DND-41 (cell line): ENCODE data around the gene ABHD16B.

Experiments used
- EZH2 ChIP-seq: IDR thresholded peaks from 3 replicates; pipeline ENCODE4 v1.6.1; 2012; ENCODE audit warnings: borderline replicate concordance, low read depth, mild to moderate bottlenecking, moderate library complexity, low read length, inconsistent platforms; ENCODE audit not compliant: severe bottlenecking
- TF ChIP-seq, protein P1 (sequence below): IDR thresholded peaks from 2 replicates; pipeline ENCODE4 v1.5.1; 2012; ENCODE audit warnings: borderline replicate concordance, low read length, moderate library complexity, mild to moderate bottlenecking; ENCODE audit not compliant: poor library complexity, severe bottlenecking; ENCODE audit errors: extremely low read depth

DNA sequence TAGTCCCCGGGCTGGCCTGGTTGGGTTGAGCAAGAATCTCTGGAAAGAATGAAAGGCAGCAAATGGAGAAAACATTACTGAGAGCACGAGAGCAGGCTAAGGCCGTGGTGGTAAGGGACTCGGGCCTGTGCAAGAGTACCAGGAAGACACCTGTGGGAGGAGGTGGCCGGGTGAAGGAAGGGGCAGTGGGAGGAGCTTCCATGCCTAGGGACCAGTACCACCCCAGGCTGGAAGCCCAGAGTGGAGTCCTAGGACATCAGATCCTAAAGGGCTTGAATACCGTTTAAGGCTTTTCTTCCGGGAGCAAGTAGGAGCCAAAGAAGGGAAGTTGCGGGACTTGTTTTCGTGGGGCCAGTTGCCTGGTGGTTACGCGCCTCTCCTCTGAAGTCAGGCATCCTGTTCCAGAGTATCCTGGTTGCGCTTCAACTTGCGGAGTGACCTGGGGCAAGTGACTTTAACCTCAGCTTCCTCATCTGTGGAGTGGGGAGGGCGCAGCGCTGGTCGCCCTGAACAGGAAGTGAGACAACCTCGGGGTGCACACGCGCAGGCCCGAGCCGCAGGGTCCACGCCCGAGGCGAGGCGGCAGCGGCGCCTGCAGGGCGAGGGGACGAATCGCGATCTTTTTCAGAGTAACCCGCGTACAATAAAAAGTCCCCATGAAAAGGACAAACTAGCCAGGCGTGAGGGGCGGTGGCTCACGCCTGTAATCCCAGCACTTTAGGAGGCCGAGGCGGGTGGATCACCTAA lies 2.7 kb downstream of the ABHD16B start:
- TF ChIP-seq, protein P1, sequence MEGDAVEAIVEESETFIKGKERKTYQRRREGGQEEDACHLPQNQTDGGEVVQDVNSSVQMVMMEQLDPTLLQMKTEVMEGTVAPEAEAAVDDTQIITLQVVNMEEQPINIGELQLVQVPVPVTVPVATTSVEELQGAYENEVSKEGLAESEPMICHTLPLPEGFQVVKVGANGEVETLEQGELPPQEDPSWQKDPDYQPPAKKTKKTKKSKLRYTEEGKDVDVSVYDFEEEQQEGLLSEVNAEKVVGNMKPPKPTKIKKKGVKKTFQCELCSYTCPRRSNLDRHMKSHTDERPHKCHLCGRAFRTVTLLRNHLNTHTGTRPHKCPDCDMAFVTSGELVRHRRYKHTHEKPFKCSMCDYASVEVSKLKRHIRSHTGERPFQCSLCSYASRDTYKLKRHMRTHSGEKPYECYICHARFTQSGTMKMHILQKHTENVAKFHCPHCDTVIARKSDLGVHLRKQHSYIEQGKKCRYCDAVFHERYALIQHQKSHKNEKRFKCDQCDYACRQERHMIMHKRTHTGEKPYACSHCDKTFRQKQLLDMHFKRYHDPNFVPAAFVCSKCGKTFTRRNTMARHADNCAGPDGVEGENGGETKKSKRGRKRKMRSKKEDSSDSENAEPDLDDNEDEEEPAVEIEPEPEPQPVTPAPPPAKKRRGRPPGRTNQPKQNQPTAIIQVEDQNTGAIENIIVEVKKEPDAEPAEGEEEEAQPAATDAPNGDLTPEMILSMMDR: peak; percentile 79
- no peak for TF ChIP-seq EZH2
